HuH-7.5 (cell line): Measurements from ENCODE around the gene CFAP54.
"Not testable (repeated sequence)": the region's sequence is repeated elsewhere in the genome, so short reads cannot be mapped to it uniquely, and the experiment has no call there.

Experiments used
- DNase-seq: peaks from one replicate; pipeline ENCODE4 v3.0.0; 2011; ENCODE audit warnings: low spot score

CFAP54 gene

DNA sequence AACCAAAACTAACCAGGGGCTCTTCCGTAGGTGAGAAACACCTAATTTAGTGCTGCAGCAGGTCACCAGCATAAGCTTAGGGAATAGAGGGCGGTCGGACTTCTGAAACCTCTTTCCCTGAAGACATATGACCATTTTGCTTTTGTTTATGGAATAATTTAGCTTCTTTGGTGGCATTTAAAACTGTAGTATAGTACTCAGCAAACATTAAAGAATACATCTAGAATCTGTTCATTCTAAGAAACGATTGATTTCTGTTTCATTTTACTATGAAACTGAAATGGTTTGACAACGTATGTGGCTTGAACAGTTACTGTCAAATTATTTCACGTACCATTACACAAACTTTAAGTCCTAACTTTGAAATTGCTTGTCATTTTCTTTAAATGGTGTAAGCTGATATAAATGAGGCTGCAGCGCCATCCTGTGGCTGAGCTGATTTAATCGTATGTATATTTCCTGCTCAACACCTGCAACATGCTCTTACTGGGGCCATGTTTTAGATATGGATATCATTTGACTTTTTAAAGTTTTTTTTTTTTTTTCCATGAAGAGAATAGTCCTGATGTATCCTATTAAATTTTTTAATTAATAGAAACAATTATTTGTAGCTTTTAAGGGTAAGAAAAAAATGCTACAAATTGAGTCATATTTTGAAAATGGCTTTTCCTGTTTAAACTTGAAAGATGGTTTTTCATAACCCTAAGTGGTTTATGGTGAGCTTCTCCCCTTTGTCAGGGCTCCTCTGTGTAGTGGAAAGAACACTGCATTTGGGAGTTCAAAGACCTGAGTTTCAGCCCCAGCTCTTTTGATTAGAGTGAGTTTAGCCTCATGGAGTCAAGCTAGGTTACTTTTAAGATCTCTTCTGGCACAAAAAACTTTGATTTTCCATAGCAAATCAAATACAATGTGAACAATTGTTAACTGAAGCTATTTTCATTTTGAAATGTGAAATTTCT lies 27.4 kb downstream of the CFAP54 start:
- DNase-seq, result peak; percentile 19

DNA sequence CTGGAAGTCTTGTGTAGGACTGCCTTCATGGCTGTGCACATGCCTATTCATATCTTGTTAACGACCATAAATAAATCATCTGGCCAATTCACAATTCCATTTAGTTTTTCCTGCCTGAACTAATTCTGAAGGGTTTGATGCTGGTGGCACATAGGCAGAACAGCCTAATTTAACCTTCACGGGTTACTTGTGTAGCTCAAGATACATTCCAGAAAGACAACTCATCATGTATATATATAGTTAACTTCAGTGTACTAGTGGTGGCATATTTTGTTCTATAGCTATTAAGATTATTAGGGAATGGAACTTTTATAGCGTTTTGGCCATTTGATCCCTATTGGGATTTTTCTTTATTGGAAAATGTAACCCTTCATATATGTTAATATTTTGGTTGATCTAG lies 31.4 kb downstream of the CFAP54 start:
- no peak for DNase-seq

DNA sequence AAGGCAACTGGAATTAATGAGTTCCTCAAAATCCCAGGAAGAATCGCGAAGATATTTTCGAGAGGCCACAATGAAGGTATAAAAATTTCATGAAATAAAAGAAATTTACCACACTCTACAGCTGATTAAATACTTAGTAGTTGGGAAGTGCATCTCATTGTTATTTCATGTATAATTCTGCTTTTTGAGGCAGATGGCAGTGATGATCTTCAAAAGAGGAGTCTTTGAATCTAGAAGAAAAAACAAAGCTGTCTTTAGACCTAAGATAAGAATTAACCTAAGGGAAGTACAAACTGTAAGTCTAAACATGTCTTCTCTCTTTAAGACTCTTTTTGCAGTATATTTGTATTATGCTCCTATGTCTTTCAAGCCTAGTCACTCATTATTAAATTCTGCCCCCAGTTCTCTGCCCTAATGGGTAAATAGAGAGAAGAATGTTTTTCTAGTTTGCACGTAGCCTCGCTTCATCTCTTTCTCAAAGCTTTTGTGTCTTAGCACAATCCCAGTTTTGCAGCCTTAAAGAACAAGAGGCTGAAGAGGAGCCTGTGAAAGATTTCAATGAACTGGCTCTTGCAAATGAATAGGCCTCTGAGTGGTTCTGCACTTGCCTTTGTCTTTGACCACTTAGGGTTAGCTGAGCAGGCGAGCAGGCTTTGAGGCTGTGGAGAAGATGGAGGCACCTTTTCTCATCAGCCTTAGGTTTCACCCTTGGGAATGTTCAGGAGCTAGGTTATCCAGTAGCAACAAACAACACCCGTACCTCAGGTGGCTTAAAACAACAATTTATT lies 32.7 kb downstream of the CFAP54 start:
- no peak for DNase-seq

DNA sequence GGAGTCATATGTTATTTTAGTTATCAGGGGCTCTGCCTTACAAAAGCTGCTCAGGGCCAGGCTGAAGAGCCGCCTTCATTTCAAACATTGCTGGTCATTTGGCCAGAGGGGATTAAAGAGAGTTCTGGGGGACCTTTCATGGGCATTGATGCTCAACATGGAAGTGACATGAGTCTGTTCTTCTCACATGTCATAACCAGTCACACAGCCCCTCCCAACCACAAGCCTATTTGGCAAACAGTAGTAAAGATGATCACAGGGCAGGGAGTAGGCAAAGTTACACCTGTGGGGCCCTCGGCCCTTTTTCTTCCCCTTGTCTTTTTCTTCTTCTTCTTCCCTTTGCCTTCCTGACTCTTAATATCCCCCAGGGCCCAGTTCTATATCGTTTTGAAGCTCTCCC lies 33.3 kb downstream of the CFAP54 start:
- no peak for DNase-seq

DNA sequence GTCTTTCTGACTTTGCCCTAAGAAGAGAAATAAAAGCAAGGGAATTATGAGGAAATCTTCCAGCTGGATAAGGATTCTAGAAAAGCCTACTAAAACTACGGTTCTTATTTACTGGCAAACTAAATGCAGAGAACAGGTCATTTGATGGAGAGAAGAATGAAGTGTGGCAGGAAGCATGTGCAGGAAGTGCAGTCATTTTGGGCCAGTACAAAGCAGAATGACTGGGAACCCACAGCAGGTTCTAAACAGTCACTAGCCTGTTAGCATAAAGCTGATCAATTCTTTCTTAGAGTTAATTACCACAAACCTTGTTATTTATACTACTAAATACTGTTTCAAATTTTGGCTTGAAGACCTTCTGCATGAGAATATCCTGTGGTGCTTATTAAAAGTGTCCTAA lies 36.7 kb downstream of the CFAP54 start:
- no peak for DNase-seq

DNA sequence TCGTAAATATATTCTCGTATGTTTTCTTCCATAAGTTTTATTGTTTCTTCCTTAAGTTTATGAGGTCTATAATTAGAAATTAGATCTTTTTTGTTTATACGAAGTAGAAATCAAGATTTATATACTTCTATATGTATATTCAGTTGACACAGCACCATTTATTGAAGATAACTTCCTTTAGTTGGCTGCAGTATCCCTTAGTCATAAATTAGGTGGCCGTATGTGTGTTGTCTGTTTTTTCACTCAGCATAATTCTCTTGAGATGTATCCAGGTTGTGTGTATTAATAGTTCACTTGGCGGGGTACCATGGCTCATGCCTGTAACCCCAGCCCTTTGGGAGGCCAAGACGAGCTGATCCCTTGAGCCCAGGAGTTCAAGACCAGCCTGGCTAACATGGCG lies 40.5 kb downstream of the CFAP54 start:
- no peak for DNase-seq

DNA sequence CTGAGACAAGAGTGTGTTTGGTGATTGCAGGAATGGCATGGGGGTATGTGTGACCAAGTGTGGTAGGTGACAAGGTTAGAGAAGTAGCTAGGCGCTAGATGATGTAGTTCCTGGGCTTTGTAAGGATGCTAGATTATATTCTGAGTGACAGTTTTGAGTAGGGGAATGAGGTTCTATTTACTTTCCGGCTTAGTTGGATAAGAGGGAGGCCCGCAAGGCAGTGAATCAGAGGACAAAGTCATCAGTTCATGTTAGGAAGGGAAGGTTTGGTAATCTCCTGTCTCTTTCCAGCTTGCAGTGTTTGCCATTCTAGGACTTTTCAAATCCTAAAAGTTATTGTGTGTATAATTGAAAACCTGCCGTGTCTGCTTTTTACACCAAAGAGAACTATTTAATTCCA lies 45.0 kb downstream of the CFAP54 start:
- DNase-seq, result peak; percentile 51

DNA sequence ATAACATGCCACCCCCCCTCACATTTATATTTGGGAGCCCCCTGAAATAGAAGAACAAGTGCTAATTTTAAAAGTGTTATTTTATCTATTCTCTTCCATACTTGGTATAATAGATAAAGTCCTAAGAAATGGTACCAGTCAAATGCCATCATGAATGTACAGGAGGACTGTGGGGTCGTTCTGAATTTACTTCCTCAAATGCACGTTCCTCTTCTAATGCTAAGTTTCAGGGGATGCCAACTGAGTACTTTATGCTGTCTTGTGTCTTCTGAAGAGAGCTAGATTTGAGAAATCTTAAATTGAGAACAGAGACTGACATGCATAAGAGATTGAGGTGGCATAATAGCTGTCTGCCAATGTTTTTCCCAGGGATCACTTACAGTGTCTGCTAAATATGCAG lies 59.0 kb downstream of the CFAP54 start:
- DNase-seq, result no peak

DNA sequence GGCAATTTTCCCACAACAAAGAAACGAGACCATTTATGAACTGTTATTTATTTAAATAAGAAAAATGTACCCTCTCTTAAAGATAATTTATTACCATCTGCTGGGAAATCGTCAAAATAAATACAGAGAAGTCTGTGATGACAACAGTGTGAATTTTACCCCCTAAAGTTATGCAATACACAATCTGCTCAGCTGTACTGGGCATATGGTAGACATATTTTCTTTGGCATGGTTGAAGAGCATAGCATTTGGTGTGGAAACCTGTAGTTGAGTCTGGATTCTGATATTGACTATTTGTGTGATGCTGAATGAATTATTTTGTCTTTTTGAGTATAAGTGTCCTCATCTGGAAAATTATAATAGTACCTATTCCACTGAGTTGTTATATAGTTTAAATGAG lies 60.0 kb downstream of the CFAP54 start:
- no peak for DNase-seq

DNA sequence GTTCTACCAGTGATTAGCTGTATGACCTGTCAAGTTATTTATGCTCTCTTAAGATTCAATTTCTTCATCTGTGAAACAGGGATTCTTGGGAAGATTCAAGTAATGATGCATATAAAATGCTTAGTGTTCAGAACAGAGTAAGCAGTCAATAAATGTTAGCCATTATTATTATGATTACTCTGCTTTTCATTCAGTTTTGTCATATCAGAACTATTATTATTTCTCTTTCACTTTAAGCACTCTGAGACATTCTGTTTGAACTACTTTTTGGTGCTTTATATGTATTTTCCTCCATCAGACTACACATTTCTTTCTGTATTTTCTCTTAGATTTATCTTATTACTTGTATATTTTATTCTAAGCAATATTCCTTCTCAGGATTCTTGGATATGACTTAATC lies 81.2 kb downstream of the CFAP54 start:
- DNase-seq, result no peak

DNA sequence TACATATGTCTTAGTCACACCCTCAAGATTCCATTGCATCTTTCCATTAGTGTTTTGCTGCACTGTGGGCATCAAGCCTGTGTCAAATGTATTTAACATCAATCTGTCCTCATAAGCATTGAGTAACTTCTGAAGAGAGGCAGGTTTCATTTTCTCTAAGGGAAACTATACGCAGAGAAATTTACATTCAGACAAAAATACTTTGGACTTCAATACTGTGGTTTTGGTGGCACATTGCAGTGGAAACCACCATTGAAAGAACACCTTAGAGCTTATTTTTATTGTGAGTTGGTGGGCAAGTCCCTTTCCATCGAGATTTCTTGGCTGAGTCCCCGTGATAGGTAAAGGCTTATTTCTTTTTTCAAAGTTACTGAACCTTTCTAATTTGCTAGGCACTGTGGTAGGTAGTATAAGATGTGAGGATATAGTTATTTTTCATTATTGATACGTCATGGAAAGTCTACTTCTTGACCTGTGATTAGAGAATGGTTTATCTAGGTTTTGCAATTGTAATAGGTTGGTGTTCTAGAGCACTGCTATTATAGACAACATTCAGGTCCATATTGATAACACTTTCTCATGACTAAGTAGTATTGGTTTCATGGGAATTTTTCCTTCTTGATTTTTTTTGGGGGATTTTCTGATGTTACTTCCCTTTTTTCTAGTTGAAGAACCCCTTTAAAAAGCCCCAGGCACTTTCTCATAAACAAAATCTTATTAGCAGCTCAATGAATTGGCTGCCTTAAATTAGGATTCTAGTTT lies 81.9 kb downstream of the CFAP54 start:
- DNase-seq, result no peak

DNA sequence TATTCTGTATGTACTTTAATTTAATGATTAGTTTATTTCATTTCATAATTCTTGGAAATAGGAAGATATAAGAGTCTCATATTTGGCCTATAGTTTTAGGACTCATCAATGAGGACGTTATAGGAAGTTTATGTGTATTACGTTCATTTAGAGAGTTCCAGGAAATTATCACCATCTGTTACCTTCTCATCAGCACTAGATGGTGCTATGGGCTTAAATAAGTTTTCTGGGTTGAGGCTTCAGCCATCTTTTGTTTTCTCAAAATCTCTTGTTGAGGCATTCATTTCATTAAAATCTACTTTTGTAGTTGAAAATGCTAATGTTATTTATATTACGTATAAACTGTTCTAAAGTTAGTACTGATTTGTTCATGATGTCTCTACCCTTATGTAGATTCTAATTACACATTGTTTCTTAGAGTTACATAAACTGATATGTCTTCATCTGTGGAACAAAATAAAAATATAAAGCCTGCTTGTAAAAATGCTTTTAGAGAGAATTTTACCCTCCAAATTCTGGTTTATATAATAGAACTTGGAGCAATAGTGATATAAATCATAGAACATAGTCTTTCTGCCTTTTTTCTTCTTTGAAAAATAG lies 89.2 kb downstream of the CFAP54 start:
- DNase-seq, result peak; percentile 17

DNA sequence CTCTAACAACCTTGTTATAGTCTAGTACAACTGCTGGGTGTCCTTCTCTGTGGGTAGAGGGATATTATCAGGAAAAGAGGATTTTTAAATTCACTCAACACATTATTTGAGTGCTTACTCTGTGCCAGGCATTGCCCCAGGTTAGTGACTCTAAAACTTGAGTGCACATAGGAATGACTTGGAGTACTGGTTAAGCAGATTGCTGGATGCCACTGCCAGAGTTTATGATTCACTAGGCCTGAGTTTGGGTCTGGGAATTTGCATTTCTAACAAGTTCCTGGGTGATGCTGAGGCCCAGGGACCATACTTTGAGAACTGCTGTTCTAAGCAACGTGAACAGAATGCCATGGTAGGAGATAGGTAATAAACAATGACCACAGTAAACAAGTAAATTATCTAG lies 96.6 kb downstream of the CFAP54 start:
- no peak for DNase-seq

DNA sequence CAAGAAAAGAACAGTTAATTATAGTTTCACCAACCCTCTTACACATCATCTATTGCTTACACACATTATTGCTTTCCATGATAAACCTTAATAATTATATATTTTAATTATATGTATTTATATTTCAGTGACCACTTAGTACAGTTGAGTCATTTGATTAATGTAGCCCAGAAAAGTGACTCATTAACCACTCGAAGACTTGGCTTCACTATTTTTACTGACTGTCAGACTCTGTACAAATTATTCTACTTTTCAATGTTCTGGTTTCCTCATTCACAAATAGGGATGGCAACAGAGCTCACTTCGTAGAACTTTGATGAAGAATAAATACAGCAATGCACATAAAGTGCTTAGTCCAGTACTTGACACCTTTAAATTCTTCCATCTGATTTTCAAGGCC lies 98.3 kb downstream of the CFAP54 start:
- DNase-seq, result no peak

DNA sequence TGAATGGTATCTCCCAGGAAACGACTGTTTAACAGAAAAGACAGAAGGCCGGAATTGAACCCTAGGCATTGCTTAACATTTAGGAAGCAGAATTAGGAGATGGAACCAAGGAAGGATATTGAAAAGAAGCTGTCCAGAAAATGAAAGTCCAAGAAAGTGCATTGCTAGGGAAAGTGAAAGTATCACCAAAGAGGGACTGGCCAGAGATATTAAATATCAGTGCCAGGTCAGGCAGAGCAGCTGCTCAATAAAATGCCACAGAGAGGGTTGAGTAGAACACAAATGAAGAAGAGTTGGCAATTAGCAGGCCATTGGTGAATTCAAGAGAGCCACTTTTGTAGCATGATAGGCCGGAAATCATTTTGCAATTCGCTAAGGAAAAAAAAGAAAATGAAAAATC lies 101.6 kb downstream of the CFAP54 start:
- no peak for DNase-seq

DNA sequence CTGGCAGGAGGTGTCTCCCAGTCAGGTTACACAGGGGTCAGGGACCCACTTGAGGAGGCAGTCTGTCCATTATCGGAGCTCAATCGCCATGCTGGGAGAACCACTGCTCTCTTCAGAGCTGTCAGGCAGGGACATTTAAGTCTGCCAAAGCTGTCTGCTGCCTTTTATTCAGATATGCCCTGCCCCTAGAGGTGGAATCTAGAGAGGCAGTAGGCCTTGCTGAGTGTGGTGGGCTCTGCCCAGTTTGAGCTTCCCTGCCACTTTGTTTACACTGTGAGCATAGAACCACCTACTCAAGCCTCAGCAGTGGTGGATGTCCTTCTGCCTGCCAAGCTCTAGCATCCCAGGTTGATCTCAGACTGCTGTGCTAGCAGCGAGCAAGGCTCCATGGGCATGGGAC lies 115.0 kb downstream of the CFAP54 start:
- DNase-seq, result not testable (repeated sequence)

DNA sequence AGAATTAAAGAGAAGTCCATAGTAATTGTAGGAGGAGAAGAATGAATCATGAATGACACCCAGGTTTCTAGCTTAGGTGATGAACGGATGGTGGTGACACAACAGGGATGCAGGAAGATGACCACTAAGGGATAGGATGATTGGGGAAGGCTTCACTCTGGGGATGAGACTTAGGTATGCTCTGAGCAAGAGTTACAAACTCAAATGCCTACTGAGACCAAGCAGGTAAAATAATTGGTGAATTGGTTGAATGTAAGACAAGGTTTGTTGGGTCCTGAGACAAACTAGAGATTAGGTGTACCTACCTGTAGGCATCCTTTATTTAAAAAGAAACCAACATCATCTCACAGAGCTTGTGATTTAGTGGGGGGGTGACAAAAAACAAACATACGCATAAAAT lies 116.3 kb downstream of the CFAP54 start:
- DNase-seq, result no peak

DNA sequence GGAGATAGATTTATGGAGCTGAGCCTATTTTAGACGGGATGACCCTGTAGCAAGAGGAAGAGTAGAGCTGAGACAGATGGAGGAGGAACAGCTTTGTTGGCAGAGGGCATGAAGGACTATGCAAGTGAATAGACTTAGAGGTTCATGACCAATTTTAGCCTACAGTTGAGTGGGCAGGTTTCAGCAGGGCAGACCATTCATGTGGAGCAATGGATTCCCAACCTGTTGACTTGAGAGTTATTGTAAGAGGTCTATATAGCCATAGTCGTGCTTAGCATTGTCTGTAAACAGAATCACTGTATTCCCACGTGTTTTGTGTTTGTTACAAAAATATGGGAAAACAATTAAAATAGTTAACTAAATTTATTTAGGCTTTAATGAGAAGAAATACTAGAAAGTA lies 116.8 kb downstream of the CFAP54 start:
- DNase-seq, result no peak

DNA sequence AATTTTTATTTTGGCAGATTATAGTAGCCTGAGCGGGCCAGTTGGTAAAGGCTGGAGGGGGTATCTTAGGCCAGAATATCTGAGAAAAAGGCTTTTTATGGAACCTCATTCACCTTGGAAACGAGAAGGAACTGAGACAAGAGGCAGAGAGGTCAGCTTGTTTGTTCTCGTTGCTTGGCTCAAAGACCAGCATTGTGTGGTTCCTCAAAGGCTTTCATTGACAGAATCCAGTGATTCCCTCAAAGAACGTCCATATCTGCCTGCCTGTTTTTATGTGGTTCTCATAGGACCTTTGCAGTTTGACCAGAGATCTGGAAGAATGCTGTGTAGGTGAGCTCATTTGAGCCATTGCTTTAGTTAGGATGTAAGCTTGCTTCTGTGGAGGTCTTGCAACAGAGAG lies 117.3 kb downstream of the CFAP54 start:
- no peak for DNase-seq

DNA sequence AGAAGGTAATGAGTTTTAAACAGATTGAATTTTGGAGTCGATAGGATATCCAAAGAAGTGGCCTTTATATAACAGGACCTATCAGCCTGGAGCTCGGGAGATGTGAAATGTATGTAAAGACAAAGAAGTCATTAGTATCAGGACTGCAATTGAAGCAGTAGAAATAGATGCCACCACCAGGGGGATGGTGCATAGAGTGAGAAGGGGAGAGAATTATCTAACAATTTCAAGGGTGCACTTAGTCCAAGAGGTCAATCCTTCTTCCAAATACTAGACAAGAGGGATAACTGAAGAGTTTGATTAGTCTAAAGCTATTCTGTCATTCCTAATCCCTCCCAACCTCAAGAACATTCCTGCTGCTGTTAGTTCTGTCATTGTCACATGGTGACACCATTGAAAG lies 127.8 kb downstream of the CFAP54 start:
- no peak for DNase-seq

DNA sequence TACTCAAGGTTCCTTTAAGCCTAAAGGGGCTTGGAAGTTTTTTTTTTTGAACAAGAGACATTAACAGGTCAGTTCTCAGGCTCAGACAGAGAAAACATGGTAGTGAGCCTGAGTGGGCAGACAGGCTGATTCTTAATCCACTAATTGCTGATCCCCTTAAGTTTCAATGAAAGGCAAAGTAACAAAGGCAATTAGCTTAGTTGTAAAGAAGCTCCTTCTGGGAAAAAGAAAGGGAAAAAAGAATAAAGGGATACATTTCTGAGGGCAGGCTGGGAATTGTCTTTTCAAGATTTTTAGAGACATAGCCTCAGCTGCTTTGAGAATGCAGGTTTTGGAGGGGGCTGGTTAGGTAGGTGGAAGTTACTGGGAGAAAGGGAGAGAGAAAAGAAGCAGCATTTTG lies 133.8 kb downstream of the CFAP54 start:
- no peak for DNase-seq

DNA sequence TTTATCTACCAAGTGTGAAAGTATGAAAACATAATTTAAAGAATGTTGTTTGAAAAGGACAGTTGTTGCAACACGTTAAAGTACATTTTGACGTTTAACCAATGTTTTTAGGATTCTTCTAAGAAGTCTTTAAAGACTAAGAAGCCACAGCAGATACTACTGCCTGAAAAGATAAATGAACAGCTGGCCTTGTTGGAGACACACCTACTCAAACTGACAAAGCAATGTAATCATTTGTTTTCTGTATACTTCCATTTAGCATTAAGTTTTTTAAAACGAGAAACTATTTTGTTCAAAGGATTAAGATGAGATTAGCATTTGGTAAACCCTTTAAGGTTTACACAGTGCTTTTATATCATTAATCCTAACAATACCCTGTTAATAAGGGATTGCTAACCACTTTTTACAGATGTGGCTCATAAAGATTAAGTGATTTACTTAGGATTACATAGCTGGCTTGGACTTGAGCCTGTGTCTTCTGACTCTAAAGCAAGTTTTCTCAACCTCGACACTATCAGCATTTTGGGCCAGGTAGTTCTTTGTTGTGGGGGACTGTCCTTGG lies 134.4 kb downstream of the CFAP54 start:
- DNase-seq, result no peak
